Epidermal melanocyte (primary cell): ENCODE measurements around the gene SLC7A4.
A peak's percentile ranks its signal among the peaks of the same experiment; 100 is the strongest.

ENCODE experiments used
- DNase-seq: peaks from one replicate; pipeline ENCODE4 v3.0.0; 2011; ENCODE audit warnings: low spot score; ENCODE audit not compliant: insufficient read length

The SLC7A4 gene

DNA sequence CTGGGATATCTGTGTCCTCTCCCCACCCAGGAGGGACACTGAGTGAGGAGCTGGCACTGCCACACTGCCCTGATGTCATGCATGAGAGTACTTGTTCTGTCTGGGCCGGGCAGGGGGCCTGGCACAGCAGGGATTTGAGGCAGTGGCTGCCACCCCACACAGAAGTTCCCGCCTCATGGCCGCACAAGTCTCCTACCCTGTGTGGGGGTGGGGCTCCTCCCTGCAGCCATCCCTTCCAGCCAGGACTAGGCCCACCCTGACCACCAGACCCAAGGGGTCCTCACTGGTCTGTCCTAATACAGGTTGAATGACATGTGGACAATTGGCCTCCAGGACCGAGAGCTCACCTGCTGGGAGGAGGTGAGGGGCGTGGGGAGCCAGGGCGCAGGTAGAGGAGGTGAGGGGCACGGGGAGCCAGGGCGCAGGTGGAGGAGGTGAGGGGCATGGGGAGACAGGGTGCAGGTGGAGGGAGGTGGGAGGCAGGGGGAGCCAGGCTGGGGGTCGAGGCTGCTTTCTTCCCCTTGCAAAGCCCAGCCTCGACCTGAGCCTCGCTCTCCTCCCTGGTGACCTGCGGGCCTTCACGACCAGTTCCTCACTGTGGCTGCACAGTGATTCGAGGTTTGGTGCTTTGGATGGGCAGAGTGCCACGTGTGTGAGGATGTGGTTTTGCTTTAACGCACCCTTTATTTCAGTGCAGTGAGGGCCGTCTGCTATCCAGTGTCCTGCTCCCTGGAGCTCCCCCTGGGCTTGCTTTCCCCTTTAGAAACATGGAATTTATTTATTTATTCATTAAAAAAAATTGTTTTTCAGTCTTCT is 42.8 kb downstream of the SLC7A4 start:
- DNase-seq, result no peak

DNA sequence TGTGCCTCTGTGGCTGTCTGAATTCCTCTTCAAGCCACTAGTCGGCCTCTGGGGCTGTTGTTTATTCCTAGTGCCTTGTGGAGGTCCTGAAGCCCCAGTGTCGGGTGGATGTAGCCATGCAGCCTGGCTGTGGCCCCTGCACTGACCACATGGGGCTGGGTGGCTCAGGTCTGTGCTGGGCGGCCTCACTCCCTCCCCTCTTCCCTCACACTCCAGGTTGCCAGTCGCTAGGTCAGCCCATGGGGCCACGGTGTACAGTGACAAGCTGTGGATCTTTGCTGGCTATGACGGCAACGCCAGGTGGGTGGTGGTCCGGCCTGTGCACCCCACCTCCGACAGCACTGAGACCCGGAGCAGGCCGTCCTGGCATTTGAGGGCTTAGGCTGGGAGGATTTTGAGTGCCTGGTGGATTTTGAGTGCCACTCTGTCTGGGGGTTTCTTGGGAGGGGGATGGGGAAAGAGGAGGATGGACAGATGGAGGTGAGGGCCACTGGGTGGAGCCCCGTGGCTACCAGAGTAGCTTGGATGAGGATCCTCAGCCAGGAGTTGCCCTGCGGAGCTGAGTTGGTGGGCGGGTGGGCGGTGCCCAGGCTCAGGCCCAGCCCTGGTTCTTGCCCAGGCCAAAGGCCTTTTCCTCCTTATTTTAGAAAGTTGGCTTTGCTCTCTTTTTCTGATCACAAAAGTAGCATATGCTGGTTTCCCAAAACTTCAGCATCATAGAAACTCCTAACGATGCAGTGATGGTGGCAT is 43.6 kb downstream of the SLC7A4 start:
- DNase-seq, result no peak

DNA sequence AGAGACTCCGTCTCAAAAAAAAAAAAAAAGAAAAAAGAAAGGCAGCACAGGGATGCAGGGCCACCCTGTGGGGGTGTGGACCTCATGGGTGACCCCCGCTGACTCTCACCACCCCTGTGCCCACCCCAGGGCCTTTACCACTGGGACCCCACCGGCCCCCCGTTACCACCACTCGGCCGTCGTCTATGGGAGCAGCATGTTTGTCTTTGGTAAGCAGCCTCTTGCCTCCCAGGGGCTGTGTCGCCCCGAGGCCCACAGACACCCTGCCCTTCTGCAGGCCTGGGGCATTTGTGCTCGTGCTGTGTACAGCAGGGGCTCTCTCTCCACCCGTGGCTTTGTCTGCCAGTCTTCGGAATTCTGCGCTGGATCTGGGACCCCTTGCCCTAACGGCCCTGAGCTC is 45.0 kb downstream of the SLC7A4 start:
- no peak for DNase-seq

DNA sequence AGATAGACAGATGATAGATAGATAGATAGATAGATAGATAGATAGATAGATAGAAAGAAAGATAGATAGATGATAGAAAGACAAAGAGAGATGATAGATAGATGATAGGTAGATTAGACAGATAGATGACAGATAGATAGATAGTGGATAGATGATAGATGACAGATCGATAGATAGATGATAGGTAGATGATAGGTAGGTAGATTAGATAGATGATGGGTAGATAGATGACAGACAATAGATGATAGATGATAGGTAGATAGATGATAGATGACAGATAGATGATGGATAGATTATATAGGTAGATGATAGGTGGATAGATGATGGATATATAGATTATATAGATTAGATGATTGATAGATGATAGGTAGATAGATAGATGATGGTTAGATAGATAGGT is 46.0 kb downstream of the SLC7A4 start:
- no peak for DNase-seq

DNA sequence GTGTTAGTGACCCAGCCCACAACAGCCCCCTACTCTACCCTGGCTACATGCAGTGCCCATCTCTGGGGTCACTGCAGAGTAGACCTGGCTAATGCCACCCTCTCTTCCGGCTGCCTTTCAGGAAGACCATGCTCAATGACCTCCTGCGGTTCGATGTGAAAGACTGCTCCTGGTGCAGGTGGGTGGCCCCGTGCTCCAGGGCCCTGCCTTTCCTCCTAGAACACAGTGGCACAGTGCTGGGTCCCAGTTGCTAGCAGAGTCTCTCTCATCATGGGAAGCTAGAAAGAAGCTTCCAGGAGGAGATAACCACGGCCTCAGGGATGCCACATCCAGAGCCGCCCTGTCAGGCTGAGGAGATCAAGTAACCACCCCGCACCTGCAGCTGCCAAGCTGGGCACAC is 46.6 kb downstream of the SLC7A4 start:
- DNase-seq, result no peak

DNA sequence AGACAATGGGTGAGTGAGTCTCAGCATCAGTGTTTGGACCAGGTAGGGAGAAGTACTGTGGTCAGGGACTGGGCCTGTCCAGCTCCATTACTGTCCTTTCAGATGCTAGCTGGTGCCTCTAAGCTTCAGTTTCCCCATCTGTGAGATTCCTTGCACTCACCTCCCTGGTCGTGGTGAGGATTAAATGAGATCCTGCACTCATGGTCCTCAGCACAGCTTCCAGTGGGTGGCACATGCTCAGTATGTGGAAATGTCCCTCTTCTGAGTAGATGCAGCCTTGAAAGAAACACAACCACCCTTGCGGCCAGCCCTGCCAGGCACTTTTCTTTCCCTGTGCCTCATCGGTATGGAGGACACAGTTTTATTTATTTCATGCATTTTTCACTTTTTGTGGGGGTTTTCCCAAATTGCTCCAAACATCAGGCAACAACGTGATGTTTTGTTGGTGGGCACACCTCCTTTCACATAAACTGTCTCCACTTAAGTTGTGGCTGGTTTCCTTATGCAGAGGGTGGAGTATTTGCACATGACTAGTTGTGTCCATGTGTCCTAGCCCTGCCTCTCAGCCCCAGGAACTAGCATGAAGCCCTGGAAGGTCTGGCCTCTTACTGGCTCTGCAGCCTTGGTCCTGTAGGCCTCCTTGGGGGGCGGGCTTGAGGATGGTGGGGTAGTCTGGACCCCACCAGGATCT is 49.1 kb downstream of the SLC7A4 start:
- no peak for DNase-seq

DNA sequence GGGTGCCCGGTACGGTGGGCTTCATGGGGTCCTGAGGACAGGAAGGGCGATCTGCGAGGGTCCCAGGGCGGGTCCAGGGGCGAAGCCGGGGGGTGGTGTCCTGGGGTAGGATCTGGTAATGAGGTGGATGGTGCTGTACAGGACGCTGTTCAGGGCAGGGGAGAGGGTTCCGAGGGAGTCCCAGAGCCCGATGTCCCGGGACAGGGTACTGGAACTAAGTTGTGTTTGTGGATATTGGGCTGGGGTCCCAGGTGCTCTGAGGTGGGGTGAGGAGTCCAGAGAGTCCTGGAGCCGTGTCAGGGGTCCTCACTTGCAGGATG is 49.8 kb downstream of the SLC7A4 start:
- DNase-seq, result no peak

DNA sequence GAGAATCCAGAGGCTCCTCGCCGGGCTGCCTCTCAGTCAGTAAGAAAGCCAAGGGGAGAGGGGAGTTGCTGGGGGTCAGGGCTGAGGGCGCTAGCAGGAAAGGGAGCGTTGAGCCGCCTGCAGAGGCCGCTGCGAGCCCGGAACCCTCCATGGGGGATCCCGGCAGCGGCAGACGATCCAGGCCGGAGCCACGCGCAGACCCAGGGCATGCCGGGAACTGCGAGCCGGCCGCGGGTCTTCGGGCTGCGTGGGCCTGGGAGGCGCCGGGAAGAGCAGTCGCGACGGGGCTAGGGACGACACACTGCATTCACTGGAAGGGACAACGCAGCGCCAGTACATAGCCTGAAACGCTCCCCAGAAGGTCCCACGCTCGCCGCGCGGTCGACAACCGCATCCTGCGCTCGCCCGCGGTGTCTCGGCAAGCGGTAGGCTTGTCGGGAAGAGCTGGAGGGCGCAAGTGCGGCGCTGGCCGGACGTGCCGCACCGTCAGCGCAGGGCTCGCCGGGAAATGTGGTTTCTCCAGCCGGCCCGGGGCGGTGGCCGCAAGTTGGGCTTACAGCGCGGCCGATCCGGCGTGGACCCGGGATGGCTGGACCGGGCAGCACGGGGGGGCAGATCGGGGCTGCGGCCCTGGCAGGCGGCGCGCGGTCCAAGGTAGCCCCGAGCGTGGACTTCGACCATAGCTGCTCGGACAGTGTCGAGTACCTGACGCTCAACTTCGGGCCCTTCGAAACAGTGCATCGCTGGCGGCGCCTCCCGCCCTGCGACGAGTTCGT is 50.4 kb downstream of the SLC7A4 start, which contains the start of gene LZTR1:
Gene LZTR1 (plus strand): TSS at position 511 of the 776 bp plus-strand sequence. CDS start 75 bp downstream, at position 586.
- peak; percentile 77 for DNase-seq

DNA sequence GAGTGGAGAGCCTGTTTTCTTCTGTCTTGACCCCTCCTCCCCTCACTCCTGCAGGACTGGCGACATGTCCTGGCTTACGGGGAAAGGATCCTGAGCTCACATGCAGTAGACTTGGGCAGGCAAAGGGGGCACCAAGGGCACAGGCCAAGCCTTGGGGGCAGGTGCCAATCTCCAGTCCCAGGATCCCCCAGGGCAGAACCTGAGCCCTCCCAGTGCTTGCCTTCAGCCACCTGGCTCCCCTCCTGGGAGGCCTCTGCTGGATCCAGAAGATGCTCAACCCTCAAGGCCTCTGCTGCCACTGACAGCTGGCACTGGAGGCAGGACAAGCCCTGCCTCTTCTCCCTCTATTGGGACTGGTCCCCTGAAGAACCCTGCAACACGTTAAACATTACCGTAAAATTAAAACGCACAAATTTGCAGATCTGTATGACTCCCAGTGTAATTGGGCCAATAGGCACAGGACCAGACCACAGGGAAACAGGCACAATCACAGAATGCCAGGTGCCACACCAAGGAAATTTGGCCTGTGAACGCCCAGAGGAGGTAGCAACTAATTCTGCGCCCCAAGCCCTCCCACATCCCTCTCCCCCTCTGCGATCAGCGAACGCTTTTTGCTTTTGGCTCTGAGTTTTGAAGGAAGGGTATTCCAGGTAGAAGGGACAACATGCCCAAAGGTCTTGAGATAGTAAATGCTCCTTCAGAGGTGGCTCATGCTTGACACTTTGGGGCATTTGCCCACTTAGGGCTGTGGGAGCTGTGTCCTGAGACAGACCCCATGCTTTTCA is 51.2 kb downstream of the SLC7A4 start:
- DNase-seq, result no peak

DNA sequence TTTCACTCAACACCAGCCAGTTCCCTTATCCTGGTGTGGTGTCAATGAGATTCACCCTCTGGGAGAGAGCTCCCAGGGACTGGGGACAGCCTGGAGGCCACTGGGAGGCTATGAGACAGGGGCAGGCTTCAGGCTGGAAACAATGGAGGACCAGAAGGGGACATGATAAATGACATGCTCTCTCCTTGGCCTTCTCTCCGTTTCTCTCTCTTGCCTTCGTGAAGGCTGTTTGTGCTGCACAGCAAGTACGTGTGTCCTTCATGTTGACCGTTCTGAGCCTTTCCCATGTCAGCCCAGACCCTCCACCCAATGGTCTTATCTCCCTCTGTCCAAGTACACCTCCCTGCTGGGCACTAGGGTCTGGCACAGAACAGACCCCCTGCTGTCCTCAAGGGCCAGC is 51.8 kb downstream of the SLC7A4 start:
- no peak for DNase-seq

DNA sequence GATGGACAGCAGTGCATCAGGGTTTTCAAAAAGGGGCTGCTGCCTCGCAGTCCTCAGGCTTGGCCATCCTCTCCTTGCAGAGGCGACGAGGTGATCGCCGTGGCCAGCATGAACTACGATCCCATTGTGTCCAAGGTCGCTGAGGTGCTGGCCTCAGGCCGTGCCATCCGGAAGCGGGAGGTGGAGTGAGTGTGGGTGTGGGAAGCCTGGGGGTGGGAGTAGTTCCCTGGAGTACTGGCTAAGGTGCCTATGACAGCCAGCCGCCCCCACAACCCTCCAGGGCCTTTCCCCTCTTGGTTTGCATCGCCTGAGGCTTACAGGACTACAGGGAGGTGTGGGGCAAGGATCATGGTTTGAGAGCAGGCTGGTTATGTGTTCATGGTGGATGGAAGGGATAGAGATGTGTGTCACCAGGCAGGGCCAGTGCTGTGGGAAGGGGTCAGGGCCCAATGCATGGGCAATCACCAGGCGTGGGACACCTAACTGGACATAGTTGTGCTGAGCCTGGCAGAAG is 52.4 kb downstream of the SLC7A4 start:
- no peak for DNase-seq

DNA sequence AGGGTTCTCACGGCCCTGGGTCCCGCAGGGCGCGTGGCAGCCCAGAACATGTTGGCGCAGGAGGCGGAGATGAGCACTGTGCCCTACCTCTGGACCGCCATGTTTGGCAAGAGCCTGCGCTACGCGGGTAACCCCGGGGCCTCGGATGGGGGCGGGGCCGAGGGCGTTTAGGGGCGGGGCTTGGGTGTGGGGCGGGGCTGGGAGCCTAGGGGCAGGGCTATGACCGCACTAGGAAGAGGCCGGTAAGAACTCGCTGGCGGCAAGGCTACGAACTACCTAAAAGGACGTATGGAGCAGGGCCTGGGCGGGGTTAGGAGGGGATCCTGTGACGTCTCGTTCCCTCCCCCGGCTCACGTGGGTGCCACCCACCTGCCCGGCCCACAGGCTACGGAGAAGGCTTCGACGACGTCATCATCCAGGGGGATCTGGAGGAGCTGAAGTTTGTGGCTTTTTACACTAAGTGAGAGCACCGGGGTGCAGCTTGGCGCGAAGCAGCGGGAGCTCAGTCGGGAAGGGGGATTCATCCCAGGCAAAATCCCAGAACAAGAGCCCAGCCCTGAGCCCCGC is 53.0 kb downstream of the SLC7A4 start:
- no peak for DNase-seq
